HTERT RPE-1 (cell line): ENCODE data around the gene CA11.
"Not testable (repeated sequence)": the region's sequence is repeated elsewhere in the genome, so short reads cannot be mapped to it uniquely, and the experiment has no call there.

ENCODE experiments used
- in situ Hi-C: fragments of 300-500 bp; cut with MboI; formaldehyde crosslinking; loops from 4 replicates; pipeline ENCODE4 v1.14.3; 2020; ENCODE audit warnings: low sequenced_read_pairs

The CA11 gene

GRCh38 chr19:48642862-48643261, 3.1 kb downstream of the CA11 start:
- in situ Hi-C loops, result no loop called here

DNA sequence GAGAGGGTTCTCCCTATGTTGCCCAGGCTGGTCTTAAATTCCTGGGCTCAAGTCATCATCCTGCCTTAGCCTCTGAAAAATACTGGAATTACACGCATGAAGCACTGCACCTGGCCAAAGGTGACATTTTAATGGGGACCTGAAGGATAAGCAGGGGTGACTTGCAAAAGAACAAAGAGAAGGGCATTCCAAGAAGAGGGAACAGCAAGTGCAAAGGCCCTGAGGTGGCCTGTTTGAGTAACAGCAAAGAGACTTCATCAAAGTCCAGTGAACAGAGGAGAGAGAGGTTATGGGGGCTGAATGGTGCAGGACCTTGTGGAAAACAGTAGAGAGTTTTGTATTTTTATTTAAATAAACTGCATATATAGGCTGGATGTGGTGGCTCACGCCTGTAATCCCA, 4.1 kb downstream of the CA11 start:
- in situ Hi-C loops, result no loop called here

DNA sequence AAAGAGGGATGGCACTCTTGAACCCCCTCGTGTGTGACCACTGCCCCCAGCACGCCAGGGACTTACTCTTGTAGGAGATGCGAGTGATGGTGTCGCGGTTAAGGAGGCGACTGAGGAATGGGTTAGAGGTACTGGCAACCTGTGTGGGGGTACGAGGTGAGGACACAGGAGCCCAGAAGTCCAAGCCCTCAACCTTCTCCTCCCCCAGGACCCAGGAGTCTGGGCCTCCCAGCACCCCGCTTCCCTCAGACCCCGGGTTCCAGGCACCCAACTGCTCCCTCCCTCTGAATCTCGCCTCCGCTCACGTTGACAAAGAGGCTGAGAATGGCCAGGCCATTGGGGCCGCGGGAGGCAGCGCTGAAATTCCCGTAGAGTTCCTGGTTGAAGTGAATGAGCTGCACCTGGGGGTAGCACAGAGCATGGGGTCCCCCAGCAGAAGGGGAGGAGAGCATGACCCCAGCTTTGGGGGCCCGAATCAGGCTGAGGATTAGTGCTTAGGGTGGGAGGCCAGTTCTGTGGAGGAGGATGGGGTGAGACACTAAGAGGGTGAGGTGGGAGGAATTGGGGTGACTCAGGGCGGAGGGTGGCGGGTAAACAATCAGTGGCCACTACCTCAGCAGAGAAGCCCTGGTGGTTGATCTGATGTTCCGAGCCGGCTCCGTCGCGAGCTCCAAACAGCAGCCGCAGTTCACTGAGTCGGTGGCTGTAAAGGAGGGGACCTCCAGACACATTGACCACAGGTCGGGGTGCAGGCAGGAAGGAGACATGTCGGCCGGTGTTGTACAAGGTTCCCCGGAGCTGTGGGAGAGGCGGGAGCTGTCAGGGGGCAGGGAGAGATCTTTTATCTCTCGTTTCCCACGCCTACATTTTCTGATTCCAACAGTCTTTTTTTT, 6.3 kb downstream of the CA11 start:
- in situ Hi-C loops, result no loop called here

DNA sequence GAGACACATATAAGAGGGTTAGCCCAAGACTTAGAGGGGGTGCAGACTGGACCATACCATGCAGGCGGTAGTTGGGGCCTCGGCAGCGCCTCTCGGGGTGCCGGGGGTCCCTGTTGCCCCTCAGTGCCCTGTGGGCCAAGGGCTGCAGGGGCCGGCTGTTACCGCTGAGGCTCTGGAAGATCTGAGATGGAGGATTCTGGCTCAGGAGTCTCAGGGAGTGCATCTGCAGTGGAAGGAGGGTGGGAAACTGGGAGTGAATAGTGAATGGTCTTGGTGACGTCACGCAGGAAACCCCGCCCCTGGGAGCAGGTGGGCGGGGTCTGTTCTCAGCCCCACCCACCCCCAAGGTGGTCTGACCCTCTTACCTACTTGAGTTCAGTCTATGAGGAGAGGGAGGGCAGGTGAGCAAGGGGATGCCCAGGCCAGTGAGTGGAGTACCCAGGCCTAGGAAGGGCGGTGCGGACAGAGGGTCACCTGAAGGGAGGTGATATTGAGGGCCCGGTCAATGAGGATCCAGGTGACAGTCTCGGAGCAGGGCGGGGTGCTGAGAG, 7.1 kb downstream of the CA11 start:
- in situ Hi-C loops, result no loop called here

GRCh38 chr19:48637948-48638830, 7.8 kb downstream of the CA11 start:
- in situ Hi-C loops, result no loop called here

- in situ Hi-C loops, result no loop called here
These were observed 8.5 kb downstream of the CA11 start for GRCh38 chr19:48637449-48637947.

GRCh38 chr19:48636859-48637448, 9.0 kb downstream of the CA11 start, which contains the start of gene DBP:
TSS of gene DBP (minus strand) at chr19:48637379. CDS start at chr19:48636994, 385 bp downstream.
- in situ Hi-C loops, result no loop called here

GRCh38 chr19:48635966-48636858, 9.8 kb downstream of the CA11 start:
- in situ Hi-C loops, result no loop called here

DNA sequence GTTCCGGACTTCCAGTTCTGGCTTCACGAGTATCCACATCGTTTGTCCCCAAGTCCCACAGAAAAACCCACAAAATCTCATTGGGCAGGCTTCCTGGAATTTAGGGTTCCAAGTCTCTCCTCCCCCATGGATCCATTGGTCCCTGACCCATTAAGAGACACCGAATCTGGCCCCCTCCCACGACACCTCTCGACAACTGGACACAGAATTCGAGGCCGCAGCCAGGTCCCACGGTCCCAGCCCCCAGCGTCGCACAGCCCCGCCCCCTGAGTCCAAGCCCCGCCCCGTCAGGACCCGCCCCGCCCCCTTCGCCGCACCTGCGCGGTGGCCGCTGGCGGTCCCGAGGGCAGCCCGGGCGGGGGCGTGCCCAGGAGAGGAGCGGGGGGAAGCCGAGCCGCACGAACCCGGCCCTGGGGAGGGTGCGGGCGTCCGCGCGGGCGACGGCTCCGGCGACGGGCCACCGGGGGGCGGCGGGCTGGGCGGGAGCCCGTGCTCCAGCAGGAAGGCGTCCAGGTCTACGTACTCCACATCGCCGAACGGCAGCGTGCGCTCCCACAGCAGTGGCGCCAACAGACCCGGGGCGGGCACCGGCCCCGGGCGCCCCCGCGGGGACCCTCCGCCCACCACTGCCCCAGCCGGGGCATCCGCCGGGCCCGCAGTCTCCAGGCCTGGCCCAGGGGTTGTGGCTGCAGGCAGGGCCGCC, 10.6 kb downstream of the CA11 start:
- in situ Hi-C loops, result no loop called here

GRCh38 chr19:48634424-48635262, 11.3 kb downstream of the CA11 start:
- in situ Hi-C loops, result no loop called here

DNA sequence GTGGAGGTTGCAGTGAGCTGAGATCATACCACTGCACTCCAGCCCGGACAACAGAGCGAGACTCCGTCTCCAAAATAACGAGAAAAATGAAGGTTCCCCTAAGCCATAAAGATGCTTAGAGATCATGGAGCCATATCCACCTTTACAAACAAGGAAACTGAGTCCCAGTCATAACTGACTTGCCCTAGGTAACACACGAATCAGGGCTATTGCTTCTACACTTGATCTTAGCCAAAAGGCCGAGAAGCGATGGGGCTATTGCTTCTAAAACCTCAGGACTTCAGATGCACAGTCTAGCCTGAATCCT, 12.0 kb downstream of the CA11 start:
- in situ Hi-C loops, result no loop called here

DNA sequence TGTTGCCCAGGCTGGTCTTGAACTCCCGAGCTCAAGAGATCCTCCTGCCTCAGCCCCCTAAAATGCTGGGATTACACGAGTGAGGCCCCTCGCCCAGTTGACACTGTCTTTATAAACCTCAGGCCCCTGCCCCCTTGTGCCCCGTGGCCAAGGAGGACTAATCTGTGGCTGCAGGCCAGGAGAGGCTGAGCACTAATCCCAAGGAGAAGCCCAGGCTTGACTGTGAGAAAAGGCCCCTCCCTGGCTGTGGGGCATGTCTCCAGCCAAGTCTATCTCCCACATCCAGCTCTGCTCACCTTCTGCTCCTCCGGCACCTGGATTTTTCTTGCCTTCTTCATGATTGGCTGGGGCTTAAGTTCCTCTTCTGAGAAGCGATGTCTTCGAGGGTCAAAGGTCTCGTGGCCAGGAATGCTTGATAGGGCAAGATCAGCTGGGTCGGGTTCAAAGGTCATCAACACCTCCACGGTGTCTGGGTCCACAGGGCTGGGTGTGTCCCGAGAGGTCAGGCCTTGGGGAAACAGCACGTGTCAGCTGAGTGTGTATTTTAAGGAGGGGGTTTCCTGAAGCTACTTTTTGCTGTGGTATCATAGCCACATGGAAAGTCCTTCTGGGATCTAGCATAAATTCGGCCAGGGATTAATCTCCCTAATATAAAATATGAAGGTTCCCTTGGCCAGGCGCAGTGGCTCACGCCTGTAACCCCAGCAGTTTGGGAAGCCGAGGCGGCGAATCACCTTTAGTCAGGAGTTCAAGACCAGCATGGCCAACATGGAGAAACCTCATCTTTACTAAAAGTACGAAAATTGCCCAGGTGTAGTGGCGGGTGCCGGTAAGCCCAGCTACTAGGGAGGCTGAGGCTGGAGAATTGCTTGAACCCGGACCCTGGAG, 12.6 kb downstream of the CA11 start:
- in situ Hi-C loops, result no loop called here

DNA sequence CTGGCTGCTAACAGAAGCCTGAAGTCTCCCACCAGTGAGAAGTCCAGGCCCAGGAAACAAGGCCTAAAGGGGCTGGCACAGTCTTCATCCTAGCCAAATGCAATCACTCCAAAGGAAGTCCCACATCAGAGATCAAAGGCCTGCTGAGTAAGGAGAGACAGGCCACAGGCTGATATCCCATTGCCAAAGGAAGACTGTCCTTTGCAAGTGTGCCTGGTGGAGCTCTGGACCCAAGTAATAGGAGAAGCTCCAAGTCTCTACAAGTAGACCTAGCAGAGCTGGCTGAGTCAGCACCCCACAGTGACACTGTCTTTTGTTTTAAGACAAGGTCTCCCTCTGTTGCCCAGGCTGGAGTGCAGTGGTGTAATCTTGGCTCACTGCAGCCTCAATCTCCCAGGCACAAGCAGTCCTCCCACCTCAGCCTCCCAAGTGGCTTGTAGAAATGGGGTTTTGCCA, 13.3 kb downstream of the CA11 start:
- in situ Hi-C loops, result no loop called here

DNA sequence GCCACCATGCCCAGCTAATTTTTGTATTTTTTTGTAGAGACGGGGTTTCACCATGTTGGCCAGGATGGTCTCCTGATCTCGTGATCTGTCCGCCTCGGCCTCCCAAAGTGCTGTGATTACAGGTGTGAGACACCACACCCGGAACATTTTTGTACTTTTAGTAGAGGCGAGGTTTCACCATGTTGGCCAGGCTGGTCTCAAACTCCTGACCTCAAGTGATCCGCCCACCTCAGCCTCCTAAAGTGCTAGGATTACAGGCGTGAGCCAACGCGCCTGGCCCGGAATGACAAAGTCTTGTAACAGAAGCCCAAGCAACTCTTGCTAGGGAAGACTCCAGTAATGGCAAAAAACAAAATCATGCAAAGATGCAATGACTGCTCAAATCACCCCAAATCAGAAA, 13.7 kb downstream of the CA11 start:
- in situ Hi-C loops, result not testable (repeated sequence)

- in situ Hi-C loops, result no loop called here
These were observed 14.8 kb downstream of the CA11 start for GRCh38 chr19:48631225-48631624.

DNA sequence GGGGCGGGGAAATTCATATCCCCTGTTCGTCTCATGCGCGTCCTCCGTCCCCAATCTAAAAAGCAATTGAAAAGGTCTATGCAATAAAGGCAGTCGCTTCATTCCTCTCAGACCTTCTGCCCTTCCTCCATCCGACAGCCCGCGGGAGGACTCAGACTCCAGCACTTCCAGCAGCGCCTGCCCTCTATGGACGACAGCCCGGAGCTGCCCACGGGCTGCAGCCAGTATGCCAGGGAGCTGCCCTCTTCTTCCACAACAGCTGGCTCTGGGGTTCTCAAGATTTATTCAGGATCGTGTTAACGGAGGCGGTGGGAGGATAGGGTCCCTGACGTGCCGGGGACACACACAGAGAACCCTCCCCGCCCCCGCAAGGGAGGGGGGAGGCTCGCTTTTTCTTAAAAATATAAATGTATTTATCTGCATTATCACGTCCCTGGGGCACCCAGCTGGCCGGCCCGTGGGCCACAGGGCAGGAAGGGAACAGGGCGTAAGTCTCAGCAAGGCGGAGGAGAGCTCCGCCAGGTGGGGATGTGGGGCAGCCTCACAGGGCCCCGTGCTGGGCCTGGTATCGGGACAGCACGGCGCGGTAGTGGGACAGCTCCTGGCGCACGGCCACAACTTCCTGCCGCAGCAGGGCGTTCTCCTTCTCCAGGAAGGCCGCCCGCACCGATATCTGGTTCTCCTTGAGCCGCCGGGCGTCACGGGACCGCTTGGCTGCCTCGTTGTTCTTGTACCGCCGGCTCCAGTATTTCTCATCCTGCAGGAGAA, 15.5 kb downstream of the CA11 start:
- in situ Hi-C loops, result no loop called here
